Measurements from ENCODE around the gene SLC32A1. TPM values are rescaled to one million over a fixed set of nuclear protein-coding genes. Genes with fewer than 3 reads are reported as not detected.
A peak's percentile ranks its signal among the peaks of the same experiment; 100 is the strongest.

SLC32A1 gene
- total and polyA plus RNA-seq, 2 donors (not counting 3 experiments of a cell fraction or from before 2014, with no cell fraction given) = 0.04 TPM; not detected in 1

DNA sequence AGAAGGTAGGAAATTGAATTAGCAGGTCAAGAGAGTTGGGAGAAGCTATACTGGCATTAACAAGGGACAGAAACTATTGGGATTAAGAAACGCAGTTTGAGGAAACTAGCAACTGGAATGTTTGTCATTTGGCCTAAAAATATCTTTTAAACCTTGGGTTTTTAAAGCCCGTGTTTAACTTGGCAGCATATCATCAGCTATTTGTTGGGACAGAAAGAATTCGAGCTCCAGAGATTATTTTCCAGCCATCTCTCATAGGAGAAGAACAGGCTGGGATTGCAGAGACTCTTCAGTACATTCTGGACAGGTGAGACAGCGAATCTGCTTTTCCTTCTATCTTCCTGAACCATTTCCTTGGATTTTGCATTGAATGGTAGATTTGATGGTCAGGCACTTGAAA, 41.8 kb downstream of the SLC32A1 start:
- no peaks in the 10 kb centered on the region for H3K9me1 ChIP-seq (replicated peaks; ENCODE audit: control insufficient read depth, extremely low read depth, insufficient read depth, low read length)
- peaks cover 10% of the 10 kb centered on the region for H3K4me1 ChIP-seq (ENCODE audit: control insufficient read depth, extremely low read depth, insufficient read depth, low read length)
- H3K4me3 ChIP-seq (replicated peaks in 1 of 3; ENCODE audit: insufficient read depth in 1 of 3, low read depth in 1 of 3, low read length in 3 of 3) = no peak overlapping the region
- POLR2A ChIA-PET = no interaction called here
- FAIRE-seq (peak; percentile 73), DNase-seq (ENCODE audit: low read depth, low spot score) (no peak)
- intact Hi-C loops (cut with micrococcal nuclease) = no loop called here
- no peaks in the 10 kb centered on the region for H3K79me2 ChIP-seq (ENCODE audit: control insufficient read depth, insufficient read depth, low read length)
- dilution Hi-C loops (cut with MboI; ENCODE audit: extremely low pct_ligation_motif_present, low sequenced_read_pairs) = no loop called here
- TF ChIP-seq EZH2 (IDR thresholded peaks at IDR 0.05; ENCODE audit: borderline replicate concordance, low read depth, low read length, severe bottlenecking) = no peak
- TF ChIP-seq GATA2 (IDR thresholded peaks at IDR 0.05; ENCODE audit: insufficient read depth, insufficient read length, low read depth, low read length) = no peak
- no peak for TF ChIP-seq POLR2AphosphoS5 (IDR thresholded peaks at IDR 0.05; ENCODE audit: insufficient read depth, low read depth, low read length)
- no peak for TF ChIP-seq MYC (IDR thresholded peaks at IDR 0.05; ENCODE audit: low read depth, low read length)
- no peak for TF ChIP-seq POLR2A (IDR thresholded peaks at IDR 0.05; ENCODE audit: low read depth, low read length)
- no peak for TF ChIP-seq FOS (IDR thresholded peaks at IDR 0.05; ENCODE audit: borderline replicate concordance, insufficient read depth, low read length)
- TF ChIP-seq JUN (IDR thresholded peaks at IDR 0.05; ENCODE audit: borderline replicate concordance, insufficient read depth, insufficient read length, low read depth) = no peak
- TF ChIP-seq, protein P1, sequence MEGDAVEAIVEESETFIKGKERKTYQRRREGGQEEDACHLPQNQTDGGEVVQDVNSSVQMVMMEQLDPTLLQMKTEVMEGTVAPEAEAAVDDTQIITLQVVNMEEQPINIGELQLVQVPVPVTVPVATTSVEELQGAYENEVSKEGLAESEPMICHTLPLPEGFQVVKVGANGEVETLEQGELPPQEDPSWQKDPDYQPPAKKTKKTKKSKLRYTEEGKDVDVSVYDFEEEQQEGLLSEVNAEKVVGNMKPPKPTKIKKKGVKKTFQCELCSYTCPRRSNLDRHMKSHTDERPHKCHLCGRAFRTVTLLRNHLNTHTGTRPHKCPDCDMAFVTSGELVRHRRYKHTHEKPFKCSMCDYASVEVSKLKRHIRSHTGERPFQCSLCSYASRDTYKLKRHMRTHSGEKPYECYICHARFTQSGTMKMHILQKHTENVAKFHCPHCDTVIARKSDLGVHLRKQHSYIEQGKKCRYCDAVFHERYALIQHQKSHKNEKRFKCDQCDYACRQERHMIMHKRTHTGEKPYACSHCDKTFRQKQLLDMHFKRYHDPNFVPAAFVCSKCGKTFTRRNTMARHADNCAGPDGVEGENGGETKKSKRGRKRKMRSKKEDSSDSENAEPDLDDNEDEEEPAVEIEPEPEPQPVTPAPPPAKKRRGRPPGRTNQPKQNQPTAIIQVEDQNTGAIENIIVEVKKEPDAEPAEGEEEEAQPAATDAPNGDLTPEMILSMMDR (IDR thresholded peaks at IDR 0.05; ENCODE audit: extremely low read depth in 1 of 2, insufficient read depth in 1 of 2, low read depth in 1 of 2, low read length in 2 of 2) = no peak
- TF ChIP-seq, protein P2, sequence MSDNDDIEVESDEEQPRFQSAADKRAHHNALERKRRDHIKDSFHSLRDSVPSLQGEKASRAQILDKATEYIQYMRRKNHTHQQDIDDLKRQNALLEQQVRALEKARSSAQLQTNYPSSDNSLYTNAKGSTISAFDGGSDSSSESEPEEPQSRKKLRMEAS (IDR thresholded peaks at IDR 0.05; ENCODE audit: insufficient read depth, insufficient read length) = no peak
- no peak overlapping the region for H3K27ac ChIP-seq (ENCODE audit: insufficient read depth, low read depth, low read length)
- CTCF ChIA-PET = interaction anchor here (1.6 kb wide), 1 partner anchor 9 kb away, joined by 5 read pairs; no protein-coding TSS in a partner anchor
- no TSS peak for BruUV-seq (replicated peaks)
- no peaks in the 10 kb centered on the region for H3K27me3 ChIP-seq (ENCODE audit: control insufficient read depth in 2 of 2, insufficient read depth in 2 of 2, low read length in 2 of 2)
- no peak overlapping the region for H2AFZ ChIP-seq (ENCODE audit: low read depth, low read length)
- H3K36me3 ChIP-seq (ENCODE audit: control insufficient read depth in 2 of 2, extremely low read depth in 1 of 2, insufficient read depth in 2 of 2, low read length in 2 of 2) = peaks cover 7 to 17% of the 10 kb centered on the region in 2 experiments
- H3K9me3 ChIP-seq (replicated peaks; ENCODE audit: control insufficient read depth, insufficient read depth, low read length) = no peaks in the 10 kb centered on the region
- H3K4me2 ChIP-seq (ENCODE audit: insufficient read depth, low read length) = no peak overlapping the region
- H3K9ac ChIP-seq (replicated peaks; ENCODE audit: extremely low read depth, insufficient read depth, low read length) = no peak overlapping the region
- H4K20me1 ChIP-seq (replicated peaks; ENCODE audit: control insufficient read depth, extremely low read depth, insufficient read depth, low read length) = no peaks in the 10 kb centered on the region

Measured in endothelial cell of umbilical vein (primary cell).